LoVo (cell line): Measurements from ENCODE around the gene CENPL.
"Not testable (repeated sequence)": the region's sequence is repeated elsewhere in the genome, so short reads cannot be mapped to it uniquely, and the experiment has no call there.

ENCODE experiments used
- DNase-seq: peaks from one replicate; pipeline ENCODE4 v3.0.0-alpha.2; 2016; ENCODE audit warnings: low spot score

Gene CENPL

DNA sequence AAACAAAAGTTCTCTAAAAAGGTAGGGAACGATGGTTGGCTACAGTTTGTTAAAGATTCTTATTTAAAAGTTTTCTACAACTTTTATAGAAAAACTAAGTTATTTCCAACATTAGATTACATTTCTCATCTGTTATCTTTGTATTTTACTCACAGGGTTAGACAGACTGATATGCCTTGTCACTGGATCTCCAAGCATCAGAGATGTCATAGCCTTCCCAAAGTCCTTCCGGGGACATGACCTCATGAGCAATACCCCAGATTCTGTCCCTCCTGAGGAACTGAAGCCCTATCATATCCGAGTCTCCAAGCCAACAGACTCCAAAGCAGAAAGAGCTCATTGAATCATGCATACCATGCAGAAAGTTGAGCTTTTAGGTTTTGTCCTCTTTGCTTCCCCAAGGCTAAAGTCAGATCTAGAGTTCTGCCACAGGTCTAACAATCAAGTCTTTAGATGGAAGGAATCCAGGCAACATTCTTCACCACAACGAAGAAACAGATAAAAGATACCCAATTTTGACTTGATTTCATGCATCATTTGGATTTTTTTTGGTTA is 32.8 kb upstream of the CENPL start:
- DNase-seq, result no peak

GRCh38 chr1:173856903-173857302 is 32.2 kb upstream of the CENPL start:
- no peak for DNase-seq

DNA sequence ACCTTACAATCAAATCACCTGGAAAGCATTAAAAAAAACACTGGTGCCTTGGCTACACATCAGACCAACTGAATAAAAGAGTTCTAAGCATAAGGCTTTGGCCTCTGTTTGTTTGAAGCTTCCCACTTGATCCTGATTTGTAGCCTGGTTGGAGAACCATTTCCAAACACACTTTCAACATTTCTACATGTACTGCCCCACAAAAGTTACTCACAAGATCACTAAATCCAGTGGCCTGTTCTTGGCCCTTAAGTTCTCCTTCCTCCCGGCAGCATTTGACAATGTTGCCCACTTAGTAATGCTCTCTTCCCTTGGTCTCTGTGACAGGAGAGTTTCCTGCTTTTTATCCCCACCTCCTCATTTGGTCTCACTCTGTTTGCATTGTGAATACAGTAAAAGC is 31.3 kb upstream of the CENPL start:
- no peak for DNase-seq

DNA sequence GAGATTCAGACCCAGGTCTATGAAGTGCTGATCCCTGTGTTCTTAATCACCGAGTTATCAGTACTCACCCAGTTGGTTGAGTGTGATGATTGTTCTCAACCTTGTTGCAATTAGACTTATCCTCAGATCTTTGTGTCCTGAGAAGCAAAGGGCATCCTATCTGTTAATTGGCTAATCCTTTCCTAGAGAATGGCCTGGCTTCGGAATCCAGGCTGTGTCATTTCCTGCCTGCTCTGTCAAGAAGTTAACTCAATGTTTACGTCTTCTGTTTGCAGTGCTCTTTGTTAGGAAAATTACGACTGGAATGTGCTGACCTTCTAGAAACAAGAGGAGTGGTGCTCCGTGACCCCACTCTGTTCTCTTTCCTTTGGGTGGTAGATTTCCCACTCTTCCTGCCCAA is 28.4 kb upstream of the CENPL start:
- no peak for DNase-seq

DNA sequence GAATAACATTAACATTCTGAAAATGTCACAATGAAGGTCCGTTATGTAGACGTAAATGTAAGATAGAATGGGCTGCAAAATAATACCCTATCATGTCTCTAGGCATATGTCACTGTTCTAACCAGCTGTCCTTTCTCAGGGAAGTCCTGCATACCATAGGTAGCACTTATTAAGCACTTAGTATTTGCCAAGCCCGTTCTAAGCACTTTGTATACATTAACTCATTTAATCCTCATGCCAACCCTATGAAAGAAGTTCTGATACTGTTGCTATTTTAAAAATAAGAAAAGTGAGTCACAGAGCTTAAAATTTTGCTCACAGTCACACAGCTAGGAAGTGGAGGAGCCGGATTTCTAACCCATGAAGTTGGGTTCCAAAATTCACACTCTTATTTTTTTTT is 27.4 kb upstream of the CENPL start:
- DNase-seq, result no peak

DNA sequence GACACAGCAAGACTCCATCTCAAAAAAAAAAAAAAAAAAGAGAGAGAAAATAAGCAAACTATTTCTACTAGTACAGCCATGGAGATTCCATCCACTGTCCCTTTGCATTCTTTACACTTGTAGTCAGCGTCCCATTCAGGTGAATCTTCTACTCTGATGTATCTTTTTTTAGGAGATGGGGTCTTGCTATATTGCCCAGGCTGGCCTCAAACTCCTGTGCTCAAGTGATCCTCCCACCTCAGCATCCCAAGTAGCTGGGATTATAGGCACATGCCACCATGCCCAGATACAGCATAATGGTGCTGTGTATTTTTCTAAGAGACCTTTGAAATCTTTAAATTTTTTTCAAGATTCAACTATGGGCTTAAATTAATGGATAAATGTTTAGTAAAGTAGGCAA is 8.1 kb upstream of the CENPL start:
- DNase-seq, result no peak

DNA sequence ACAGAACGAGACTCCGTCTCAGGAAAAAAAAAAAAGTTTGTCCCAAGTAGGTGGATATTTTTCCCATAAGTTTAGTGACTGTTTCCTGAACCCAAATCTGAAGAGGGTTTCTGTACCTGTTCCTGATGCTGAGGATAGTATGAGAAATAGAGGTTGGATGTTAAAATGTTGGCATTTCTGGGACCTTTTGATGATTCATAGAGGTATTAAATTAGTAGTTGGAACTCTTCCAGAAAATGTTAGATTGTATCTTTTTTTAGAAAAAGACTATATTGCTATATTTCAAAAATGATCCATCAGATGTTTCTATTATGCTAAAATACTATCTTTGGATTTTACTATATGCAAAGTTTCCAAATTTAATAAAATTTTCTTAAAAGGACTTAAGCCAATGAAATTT is 2.9 kb upstream of the CENPL start:
- DNase-seq, result no peak

DNA sequence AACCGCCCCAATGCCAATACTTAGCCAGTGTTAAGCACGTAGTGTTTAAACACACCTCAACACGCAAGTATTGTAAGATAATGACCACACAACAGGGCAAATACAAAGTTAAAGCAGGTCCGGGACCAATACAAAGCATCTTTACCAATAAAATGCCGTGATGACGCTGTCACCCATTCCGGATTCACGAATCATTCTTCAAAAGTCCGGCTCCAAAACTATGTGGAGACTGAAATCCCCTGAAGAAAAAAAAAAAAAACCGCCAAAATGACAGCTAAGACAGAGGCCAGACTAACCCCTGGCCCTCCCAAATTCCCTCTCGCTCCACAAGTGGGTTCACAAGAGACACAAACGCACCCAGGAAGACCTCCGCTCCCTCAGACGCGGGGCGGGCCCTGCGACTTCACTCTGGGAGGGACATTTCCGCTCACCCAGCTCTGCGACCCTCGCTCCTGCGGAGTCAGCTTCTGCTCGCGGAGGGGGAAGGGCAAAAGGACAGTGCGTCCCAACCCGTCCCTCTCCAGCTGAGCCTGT is 835 bp downstream of the CENPL start:
- DNase-seq, result no peak

- DNase-seq, result no peak
These were observed 3.0 kb downstream of the CENPL start for GRCh38 chr1:173821680-173822079.

- no peak for DNase-seq
These were observed 6.2 kb downstream of the CENPL start for GRCh38 chr1:173818459-173818858.

GRCh38 chr1:173813654-173814053 is 11.0 kb downstream of the CENPL start:
- DNase-seq, result not testable (repeated sequence)

GRCh38 chr1:173802961-173803360 is 21.7 kb downstream of the CENPL start:
- DNase-seq, result no peak

DNA sequence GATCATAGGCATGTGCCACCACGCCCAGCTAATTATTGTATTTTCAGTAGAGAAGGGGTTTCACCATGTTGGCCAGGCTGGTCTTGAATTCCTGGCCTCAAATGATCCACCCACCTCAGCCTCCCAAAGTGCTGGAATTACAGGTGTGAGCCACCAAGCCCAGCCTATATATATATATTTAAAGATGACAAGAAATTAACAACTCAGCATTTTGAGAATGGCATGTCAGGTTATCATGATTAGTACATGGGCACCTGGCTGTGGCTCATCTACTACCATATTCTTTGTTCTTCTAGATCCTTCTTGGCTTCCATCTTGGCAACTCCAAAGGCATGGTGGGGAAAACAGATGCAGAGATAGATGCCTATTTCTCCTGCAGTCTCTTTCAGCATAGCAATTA is 24.7 kb downstream of the CENPL start:
- not testable (repeated sequence) for DNase-seq

DNA sequence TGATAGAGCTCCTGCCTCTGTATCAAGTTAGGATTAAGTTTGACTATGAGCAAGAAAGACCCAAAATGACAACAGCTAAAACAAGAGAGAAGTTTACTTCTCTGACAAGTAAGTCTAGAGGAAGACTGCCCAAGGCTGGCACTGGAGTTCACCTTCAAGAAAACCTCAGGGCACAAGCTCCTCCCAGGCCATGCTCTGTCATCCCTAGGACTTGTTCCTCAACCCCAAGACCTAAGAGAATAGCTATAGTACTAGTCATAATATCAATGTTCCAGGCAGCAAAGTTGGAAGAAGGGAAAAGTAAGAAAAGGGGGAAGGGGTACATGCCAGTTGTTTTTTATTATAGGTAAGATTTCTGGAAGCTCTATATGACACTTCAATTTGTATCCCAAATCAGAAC is 26.6 kb downstream of the CENPL start:
- no peak for DNase-seq

GRCh38 chr1:173789841-173790240 is 34.8 kb downstream of the CENPL start:
- DNase-seq, result no peak

GRCh38 chr1:173784997-173785396 is 39.7 kb downstream of the CENPL start:
- no peak for DNase-seq

- DNase-seq, result no peak
These were observed 44.7 kb downstream of the CENPL start for GRCh38 chr1:173779936-173780335.

DNA sequence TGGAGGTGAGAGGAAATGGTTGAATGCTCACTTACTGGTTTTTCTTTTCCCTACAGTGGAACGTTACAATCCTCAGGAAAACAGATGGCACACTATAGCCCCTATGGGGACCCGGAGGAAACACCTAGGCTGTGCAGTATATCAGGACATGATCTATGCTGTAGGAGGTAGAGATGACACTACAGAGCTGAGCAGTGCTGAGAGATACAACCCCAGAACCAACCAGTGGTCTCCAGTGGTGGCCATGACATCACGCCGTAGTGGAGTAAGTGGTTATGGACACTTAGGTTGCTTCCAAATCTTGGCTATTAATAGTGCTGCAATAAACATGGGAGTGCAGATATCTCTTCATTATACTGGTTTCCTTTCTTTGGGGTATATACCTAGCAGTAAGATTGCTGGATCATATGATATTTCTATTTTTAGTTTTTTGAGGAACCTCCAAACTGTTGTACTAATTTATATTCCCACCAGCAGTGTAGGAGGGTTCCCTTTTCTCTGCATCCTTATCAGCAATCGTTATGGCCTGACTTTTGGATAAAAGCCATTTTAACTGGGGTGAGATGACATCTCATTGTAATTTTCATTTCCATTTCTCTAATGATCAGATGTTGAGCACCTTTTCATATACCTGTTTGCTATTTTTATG is 49.0 kb downstream of the CENPL start:
- DNase-seq, result no peak

DNA sequence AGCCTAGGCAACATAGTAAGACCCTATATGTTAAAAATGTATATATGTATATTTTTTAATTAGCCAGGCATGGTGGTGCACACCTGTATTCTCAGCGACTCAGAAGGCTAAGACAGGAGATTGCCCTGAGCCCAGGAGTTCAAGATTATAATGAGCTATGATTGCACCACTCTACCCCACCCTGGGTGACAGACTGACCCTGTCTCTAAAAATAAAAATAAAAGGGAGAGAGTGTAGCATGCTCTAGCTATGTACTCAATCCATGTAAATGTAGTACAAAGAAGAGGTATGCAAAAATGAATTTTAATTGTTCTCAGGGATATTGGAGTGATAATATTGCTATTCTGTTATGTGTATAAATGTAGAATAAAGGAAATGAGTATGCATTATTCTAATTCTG is 53.1 kb downstream of the CENPL start:
- DNase-seq, result no peak

DNA sequence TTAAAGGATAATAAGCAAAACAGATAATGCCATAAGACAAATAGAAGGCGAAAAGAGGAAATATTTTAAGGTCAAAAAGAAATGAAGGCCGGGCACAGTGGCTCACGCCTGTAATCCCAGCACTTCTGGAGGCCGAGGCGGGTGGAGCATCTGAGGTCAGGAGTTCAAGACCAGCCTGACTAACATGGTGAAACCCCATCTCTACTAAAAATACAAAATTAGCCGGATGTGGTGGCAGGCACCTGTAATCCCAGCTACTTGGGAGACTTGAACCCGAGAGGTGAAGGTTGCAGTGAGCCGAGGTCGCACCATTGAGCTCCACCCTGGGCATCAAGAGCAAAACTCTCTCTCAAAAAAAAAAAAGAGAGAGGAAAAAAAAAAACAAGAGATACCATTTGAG is 54.4 kb downstream of the CENPL start:
- not testable (repeated sequence) for DNase-seq

DNA sequence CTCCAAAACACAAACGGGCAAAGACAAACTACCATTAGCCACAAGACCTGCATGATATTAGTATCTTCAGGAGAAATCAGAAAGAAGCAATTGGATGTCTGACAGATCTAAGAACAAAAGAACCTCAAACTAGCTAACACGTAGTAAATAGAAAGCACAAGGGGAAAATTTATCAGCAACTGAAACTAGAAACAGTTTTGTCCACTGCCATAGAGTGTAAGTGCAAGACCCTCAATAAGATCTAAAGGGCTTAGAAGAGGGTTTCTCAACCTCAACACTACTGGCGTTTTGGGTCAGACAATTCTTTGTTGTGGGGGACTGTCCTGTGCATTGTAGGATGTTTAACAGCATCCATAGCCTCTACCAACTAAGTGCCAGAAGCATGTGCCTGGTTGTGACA is 55.9 kb downstream of the CENPL start:
- DNase-seq, result no peak

GRCh38 chr1:173768206-173768605 is 56.5 kb downstream of the CENPL start:
- no peak for DNase-seq

DNA sequence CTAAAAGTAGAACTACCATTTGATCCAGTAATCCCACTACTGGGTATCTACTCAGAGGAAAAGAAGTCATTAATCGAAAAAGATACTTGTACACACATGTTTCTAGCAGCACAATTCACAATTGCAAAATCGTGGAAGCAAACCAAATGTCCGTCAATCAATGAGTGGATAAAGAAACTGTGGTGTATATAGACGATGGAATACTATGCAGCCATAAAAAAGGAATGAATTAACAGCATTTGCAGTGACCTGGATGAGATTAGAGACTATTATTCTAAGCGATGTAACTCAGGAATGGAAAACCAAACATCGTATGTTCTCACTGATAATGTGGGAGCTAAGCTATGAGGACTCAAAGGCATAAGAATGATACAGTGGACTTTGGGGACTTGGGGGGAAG is 60.4 kb downstream of the CENPL start:
- DNase-seq, result not testable (repeated sequence)

DNA sequence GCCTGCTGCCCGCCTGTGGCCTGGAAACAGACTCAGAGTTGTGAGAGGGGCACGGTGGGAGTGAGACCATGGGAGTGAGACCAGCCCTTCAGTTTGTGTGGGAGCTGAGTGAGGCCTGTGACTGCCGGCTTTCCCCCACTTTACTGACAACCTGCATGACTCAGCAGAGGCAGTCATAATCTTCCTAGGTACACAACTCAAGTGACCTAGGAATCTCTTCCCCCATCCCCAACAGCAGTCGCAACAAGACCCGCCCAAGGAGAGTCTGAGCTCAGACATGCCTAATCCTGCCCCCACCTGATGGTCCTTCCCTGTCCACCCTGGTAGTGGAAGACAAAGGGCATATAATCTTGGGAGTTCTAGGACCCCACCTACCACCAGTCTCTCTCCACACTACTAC is 65.7 kb downstream of the CENPL start:
- DNase-seq, result no peak
